SW480 (cell line): Measurements from ENCODE around the gene KRTAP5-8.
"Not testable (repeated sequence)": the region's sequence is repeated elsewhere in the genome, so short reads cannot be mapped to it uniquely, and the experiment has no call there.

Source experiments
- DNase-seq: peaks from one replicate; pipeline ENCODE4 v3.0.0-alpha.2; 2016; ENCODE audit warnings: low spot score

Gene KRTAP5-8

GRCh38 chr11:71574418-71574817, 36.6 kb downstream of the KRTAP5-8 start:
- no peak for DNase-seq

GRCh38 chr11:71575723-71576424, 38.0 kb downstream of the KRTAP5-8 start:
- no peak for DNase-seq

- not testable (repeated sequence) for DNase-seq
Observed at GRCh38 chr11:71576688-71577465, 39.1 kb downstream of the KRTAP5-8 start.

- DNase-seq = no peak
Observed at GRCh38 chr11:71577469-71578004, 39.7 kb downstream of the KRTAP5-8 start.

- not testable (repeated sequence) for DNase-seq
Observed at GRCh38 chr11:71579513-71579912, 41.7 kb downstream of the KRTAP5-8 start.

- DNase-seq = peak; percentile 77
Observed at GRCh38 chr11:71580057-71581003, 42.5 kb downstream of the KRTAP5-8 start.

- no peak for DNase-seq
Observed at GRCh38 chr11:71581826-71582225, 44.0 kb downstream of the KRTAP5-8 start.

- no peak for DNase-seq
Observed at GRCh38 chr11:71582309-71582895, 44.6 kb downstream of the KRTAP5-8 start, which contains the start of gene KRTAP5-11. TSS of gene KRTAP5-11 (minus strand) at chr11:71582875. CDS start at chr11:71582837, 38 bp downstream.

GRCh38 chr11:71582969-71583368, 45.1 kb downstream of the KRTAP5-8 start:
- DNase-seq = not testable (repeated sequence)

GRCh38 chr11:71585673-71586072, 47.8 kb downstream of the KRTAP5-8 start:
- not testable (repeated sequence) for DNase-seq

- DNase-seq = peak; percentile 11
Observed at GRCh38 chr11:71588314-71588713, 50.5 kb downstream of the KRTAP5-8 start.
